Endometrial microvascular endothelial cells (primary cell): Measurements from ENCODE around the gene CBX1. TPM values are rescaled to one million over a fixed set of nuclear protein-coding genes. Genes with fewer than 3 reads are reported as not detected.
"Not testable (repeated sequence)": the region's sequence is repeated elsewhere in the genome, so short reads cannot be mapped to it uniquely, and the experiment has no call there.

ENCODE experiments used
- in situ Hi-C: cut with HindIII; loops from 2 replicates; pipeline ENCODE4 v1.10.0; 2017; ENCODE audit warnings: low sequenced_read_pairs, low pct_unique_long_range_greater_than_20kb; ENCODE audit errors: inconsistent ontology term
- total RNA-seq: library from RNA; depleted of rRNA; stranded (reverse); fragments of >200 nt; gene quantifications from one replicate; pipeline ENCODE4 v1.2.3, GENCODE V29; 2015; ENCODE audit errors: inconsistent ontology term

The CBX1 gene
- total RNA-seq, 1 donor from 2014 or later = 58.4 TPM

- in situ Hi-C loops = no loop called here
Measured at GRCh38 chr17:48037036-48037837, 64.0 kb downstream of the CBX1 start, which contains the start of gene COPZ2. COPZ2 (minus strand) TSS chr17:48037797; CDS start chr17:48037777, 20 bp downstream.

DNA sequence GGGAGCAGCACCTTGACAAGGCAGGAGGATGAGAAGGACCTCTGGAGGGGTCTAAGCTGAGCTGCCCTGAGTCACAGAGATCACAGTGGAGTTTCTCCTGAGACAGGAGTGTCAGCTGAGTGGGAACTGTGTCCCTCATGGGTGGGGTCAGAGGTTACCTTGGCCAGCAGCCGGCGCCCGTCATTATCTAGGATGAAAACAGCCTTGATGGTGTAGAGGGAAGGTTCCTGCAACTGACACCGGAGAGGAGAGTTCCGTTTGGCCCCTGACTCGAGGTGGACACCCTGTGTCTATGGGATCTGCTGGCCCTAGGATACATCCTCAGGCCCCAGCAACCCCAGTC, 64.6 kb downstream of the CBX1 start:
- in situ Hi-C loops = no loop called here

GRCh38 chr17:48034734-48035133, 66.5 kb downstream of the CBX1 start:
- in situ Hi-C loops = not testable (repeated sequence)

- in situ Hi-C loops = no loop called here
Measured at GRCh38 chr17:48031966-48032365, 69.3 kb downstream of the CBX1 start.

DNA sequence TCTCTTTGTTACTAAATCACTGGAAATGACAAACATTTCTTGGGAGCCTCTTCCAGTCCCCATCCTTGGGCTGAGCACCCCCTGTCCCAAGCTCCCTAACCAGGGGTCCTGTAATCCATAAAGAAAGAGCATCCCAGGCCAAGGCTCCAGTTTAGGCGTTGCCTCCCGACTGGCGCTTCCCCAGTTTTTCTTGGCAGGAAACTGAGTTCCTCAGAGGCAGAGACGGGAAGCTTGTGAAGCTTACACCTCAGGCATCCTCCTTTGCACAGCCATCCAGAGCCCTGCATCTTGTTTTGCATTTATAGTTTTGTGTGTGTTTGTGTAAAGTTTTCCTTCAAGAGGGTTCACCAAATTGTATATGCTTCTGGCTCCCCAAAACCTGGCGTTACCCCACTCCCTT, 70.7 kb downstream of the CBX1 start:
- in situ Hi-C loops = no loop called here

DNA sequence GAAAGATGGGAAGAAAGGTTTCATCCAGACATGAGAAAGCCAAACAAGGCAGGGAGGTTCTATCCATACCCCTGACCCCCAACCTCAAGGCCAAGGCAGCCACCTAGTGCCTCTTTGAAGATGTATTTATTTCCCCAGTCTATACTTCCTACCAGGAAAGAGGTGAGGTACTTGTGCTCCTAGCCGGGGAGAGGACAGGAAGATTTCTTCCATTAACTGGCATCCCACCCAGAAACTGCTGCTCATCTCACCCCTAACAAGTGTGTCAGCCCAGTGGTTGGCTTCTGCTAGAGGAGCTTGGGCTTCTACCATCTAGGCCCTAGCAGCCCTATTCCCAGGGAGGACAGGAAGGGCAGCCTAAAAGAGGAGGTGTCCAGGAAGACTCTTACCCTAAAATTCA, 72.5 kb downstream of the CBX1 start:
- in situ Hi-C loops = no loop called here

- in situ Hi-C loops = no loop called here
Measured at GRCh38 chr17:48027322-48027981, 73.8 kb downstream of the CBX1 start.

- in situ Hi-C loops = no loop called here
Measured at GRCh38 chr17:48026502-48027321, 74.6 kb downstream of the CBX1 start.

GRCh38 chr17:48025904-48026501, 75.3 kb downstream of the CBX1 start:
- in situ Hi-C loops = no loop called here

DNA sequence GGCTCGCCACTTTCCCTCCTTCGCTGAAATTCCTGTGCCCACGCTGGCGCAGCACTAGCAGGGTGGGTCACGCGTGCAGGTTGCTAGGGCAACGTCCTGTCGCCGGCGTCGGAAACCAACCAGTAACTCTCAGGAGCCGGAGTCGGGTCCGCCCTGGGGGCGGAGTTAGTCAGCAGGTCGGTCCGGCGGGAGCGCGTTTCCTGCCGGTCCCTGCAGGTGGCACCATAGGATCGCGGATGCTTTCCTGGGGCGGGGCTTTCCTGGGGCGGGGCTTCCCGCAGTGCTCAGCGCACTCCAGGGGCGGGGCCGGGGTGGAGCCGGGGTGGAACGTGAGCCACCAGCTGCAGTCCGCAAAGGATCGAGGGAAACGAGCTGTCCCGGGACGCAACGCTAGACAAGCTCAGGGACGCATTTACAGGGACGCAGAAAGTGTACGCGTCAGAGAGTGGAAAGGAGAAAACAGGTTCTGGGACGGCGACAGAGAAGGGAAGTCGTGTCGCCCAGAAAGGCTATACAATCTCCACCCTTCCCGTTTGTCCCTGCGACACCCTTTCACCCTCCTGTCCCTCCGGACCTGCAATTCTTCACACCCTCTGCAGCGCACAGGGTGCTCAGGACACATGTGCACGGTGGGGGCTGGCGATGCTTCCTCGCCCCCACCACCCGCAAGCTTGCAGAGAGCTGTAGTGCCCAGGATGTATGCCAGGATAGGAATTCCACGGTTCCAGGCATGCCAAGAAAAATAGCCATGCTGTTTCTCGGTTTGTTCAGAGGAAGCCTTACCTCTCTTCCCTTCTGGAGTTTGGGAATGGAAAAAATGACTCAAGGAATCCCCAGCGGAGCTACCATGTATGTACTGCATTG, 76.0 kb downstream of the CBX1 start:
- in situ Hi-C loops = no loop called here

DNA sequence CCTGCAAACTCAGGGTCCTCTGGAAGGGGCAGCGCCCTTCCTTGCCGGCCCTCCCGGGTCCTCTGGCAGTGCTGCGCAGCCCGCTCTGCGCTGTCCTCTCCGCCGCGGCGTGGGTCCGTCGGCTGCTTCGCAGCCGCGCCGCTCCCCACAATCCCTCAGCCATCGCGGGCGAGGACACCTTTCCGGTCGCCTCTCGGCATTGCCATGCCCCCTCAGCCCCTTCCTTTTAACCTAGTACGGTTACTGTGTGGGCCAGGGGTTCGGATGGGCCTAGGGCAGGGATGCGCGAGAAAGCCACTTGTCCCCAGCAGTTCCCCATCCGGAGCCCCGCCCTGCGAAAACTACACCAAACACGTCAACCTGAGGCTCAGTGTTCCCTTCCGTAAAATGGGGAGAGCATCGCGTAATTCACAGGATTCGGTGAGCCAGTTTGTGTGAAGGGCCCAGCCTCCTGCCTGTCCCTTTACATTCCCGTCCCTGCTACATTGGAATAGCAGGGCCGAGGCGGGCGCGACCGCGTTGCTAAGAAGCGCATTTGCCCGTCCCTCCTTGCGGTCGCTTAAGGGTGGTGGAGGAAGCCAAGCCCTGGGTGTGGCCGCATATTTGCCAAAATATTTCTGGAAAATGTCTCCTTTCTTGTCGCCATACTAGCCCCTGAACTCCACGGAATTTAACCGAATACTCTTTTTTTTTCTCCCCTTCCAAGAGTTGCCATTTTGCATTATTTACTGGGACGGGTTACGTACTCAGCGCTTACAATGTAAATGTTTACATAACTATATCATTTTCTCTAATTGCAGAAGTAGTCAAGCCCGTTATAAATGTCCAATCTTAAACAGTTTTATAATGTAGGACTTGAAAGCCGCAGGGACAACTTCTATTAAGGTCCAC, 76.9 kb downstream of the CBX1 start:
- in situ Hi-C loops = no loop called here

DNA sequence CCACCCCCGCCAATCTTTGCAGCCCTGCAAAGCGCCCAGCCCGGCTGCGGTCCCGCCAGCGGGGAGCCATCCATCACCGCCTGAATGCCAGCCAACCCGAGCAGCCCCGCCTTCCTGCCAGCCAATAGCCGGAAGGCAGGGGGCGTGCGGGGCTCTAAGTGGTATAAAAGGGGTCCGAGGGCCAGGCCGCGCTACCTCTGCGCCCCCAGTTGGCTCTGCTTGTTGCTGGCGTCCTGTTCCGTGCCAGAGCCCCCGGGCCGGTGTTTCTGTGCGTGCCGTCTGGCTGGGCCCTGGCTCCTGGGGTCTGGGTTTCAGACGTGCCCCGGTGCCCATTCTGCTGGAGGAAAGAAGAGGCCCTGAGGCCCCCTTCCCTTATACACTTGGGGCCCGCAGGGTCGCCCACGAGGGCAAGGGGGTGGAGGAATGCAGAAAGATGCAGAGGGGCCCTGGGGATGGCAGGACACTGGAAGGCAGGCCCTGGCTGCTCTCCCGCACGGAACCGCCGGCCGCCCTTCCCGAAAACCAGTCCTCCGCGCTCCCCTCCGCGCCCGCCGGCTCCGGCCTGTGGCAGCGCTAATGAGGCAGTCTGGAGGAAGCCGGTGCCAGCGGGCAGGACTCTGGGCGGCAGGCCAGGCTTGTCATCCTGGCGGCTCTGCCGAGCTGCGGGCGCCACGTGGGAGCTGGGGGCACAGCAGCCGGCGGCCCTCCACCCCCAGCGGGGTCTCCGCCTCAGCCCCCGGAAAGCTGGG, 77.7 kb downstream of the CBX1 start:
- in situ Hi-C loops = no loop called here

GRCh38 chr17:48022901-48023300, 78.4 kb downstream of the CBX1 start:
- in situ Hi-C loops = no loop called here

- in situ Hi-C loops = no loop called here
Measured at GRCh38 chr17:48021934-48022333, 79.3 kb downstream of the CBX1 start.
